Keratinocyte (primary cell): ENCODE results near the gene GRPEL2. TPM values are rescaled to one million over a fixed set of nuclear protein-coding genes. Genes with fewer than 3 reads are reported as not detected.

ENCODE experiments used
- DNase-seq: peaks from one replicate; pipeline ENCODE4 v3.0.0-alpha.2; 2011; ENCODE audit warnings: low read depth, missing footprints, low spot score
- FAIRE-seq: peaks from 2 replicates; lab custom pipeline; 2011; peaks lifted over from hg19 to GRCh38; lab: Jason Lieb, UNC
- H2AFZ ChIP-seq: 2 replicates; pipeline ENCODE4 v1.6.0; 2012; ENCODE audit warnings: low read length, control low read depth, inconsistent platforms; ENCODE audit not compliant: control insufficient read depth
- H3K27ac ChIP-seq: 2 replicates; pipeline ENCODE4 v1.5.1; 2011; ENCODE audit warnings: low read length; ENCODE audit not compliant: control insufficient read depth, insufficient read depth
- H3K27me3 ChIP-seq: 3 replicates; pipeline ENCODE4 v1.6.0; 2011; ENCODE audit warnings: low read length; ENCODE audit not compliant: control insufficient read depth, insufficient read depth; ENCODE audit errors: extremely low read depth
- H3K36me3 ChIP-seq, 2 experiments: 2 replicates in 1 of 2; 3 replicates in 1 of 2; pipeline ENCODE4 v1.5.1; 2011; ENCODE audit warnings: low read length in 2 of 2, mild to moderate bottlenecking in 1 of 2; ENCODE audit not compliant: control insufficient read depth in 2 of 2, insufficient read depth in 2 of 2; ENCODE audit errors: extremely low read depth in 1 of 2
- H3K4me1 ChIP-seq: 3 replicates; pipeline ENCODE4 v1.5.1; 2011; ENCODE audit warnings: low read length; ENCODE audit not compliant: control insufficient read depth, insufficient read depth; ENCODE audit errors: extremely low read depth
- H3K4me2 ChIP-seq: 3 replicates; pipeline ENCODE4 v1.6.0; 2011; ENCODE audit warnings: low read depth, low read length; ENCODE audit not compliant: control insufficient read depth, insufficient read depth; ENCODE audit errors: extremely low read depth
- H3K4me3 ChIP-seq, 3 experiments: fragments of 200-600 bp in 1 of 3; sonication (generic) in 1 of 3; 2 replicates in 2 of 3; 3 replicates in 1 of 3; pipeline ENCODE4 v1.5.1; 2011 to 2016; ENCODE audit warnings: low read length in 3 of 3, mild to moderate bottlenecking in 3 of 3, control low read depth in 2 of 3, inconsistent platforms in 1 of 3, low read depth in 1 of 3, mixed read lengths in 1 of 3, mixed run types in 1 of 3, moderate library complexity in 1 of 3; ENCODE audit not compliant: control insufficient read depth in 2 of 3, insufficient read depth in 2 of 3; ENCODE audit errors: extremely low read depth in 1 of 3
- H3K79me2 ChIP-seq: 2 replicates; pipeline ENCODE4 v1.6.0; 2012; ENCODE audit warnings: low read length; ENCODE audit not compliant: control insufficient read depth, insufficient read depth
- H3K9ac ChIP-seq: 3 replicates; pipeline ENCODE4 v1.6.0; 2011; ENCODE audit warnings: low read length; ENCODE audit not compliant: control insufficient read depth, insufficient read depth; ENCODE audit errors: extremely low read depth
- H3K9me1 ChIP-seq: 3 replicates; pipeline ENCODE4 v1.6.0; 2011; ENCODE audit warnings: low read length; ENCODE audit not compliant: control insufficient read depth, insufficient read depth; ENCODE audit errors: extremely low read depth
- H3K9me3 ChIP-seq: 2 replicates; pipeline ENCODE4 v1.5.1; 2012; ENCODE audit warnings: low read depth, low read length; ENCODE audit not compliant: control insufficient read depth
- H4K20me1 ChIP-seq: 3 replicates; pipeline ENCODE4 v1.6.0; 2011; ENCODE audit warnings: low read length; ENCODE audit not compliant: control insufficient read depth, insufficient read depth; ENCODE audit errors: extremely low read depth
- EZH2 ChIP-seq: IDR thresholded peaks from one replicate; pipeline ENCODE4 v1.6.1; 2012; ENCODE audit warnings: inconsistent platforms, mild to moderate bottlenecking, low read length, moderate library complexity
- dilution Hi-C: fragments of 300-500 bp; cut with MboI; formaldehyde crosslinking; loops from one replicate; pipeline ENCODE4 v1.7.0; 2020; ENCODE audit warnings: low sequenced_read_pairs; ENCODE audit not compliant: extremely low pct_ligation_motif_present
- polyA plus RNA-seq, 5 experiments: library from polyadenylated mRNA; depleted of rRNA in 3 of 5; stranded (reverse) in 3 of 5; stranded (forward) in 1 of 5; unstranded in 1 of 5; fragments of >200 nt; gene quantifications; 1 replicate in 1 of 5; 2 replicates in 3 of 5; 3 replicates in 1 of 5; pipeline versions ENCODE4 v1.2.1 to v1.2.3, GENCODE V29; 2011 to 2012; ENCODE audit warnings: missing spikeins in 2 of 5, low read depth in 1 of 5, low replicate concordance in 1 of 5
- TF ChIP-seq, protein P1 (sequence below), 3 experiments: IDR thresholded peaks in 1 of 3; conservative IDR thresholded peaks in 1 of 3; optimal IDR thresholded peaks in 1 of 3; 2 replicates in 2 of 3; 3 replicates in 1 of 3; pipeline versions ENCODE3 to v1.5.1; 2011; ENCODE audit warnings: low read length in 3 of 3, mild to moderate bottlenecking in 3 of 3, moderate library complexity in 2 of 3, control low read depth in 1 of 3, inconsistent platforms in 1 of 3; ENCODE audit not compliant: insufficient read depth in 2 of 3; ENCODE audit errors: extremely low read depth in 1 of 3

The GRPEL2 gene
- polyA plus RNA-seq, 1 donor (not counting 4 experiments of a cell fraction or from before 2014, with no cell fraction given) = 17.5 TPM

GRCh38 chr5:149326611-149327010 is 18.7 kb upstream of the GRPEL2 start:
- H3K4me1 ChIP-seq = peaks cover 21% of the 10 kb centered on the region
- no peak overlapping the region for H3K4me2 ChIP-seq
- no peaks in the 10 kb centered on the region for H4K20me1 ChIP-seq
- H3K36me3 ChIP-seq = peaks cover 2 to 4% of the 10 kb centered on the region in 2 experiments
- H3K9ac ChIP-seq = no peak overlapping the region
- FAIRE-seq (no peak), DNase-seq (no peak)
- dilution Hi-C loops = no loop called here
- H3K9me1 ChIP-seq = peaks cover 2% of the 10 kb centered on the region
- H3K9me3 ChIP-seq = no peaks in the 10 kb centered on the region
- no peak overlapping the region for H3K4me3 ChIP-seq
- H3K79me2 ChIP-seq = no peaks in the 10 kb centered on the region
- H2AFZ ChIP-seq = no peak overlapping the region
- TF ChIP-seq, protein P1, sequence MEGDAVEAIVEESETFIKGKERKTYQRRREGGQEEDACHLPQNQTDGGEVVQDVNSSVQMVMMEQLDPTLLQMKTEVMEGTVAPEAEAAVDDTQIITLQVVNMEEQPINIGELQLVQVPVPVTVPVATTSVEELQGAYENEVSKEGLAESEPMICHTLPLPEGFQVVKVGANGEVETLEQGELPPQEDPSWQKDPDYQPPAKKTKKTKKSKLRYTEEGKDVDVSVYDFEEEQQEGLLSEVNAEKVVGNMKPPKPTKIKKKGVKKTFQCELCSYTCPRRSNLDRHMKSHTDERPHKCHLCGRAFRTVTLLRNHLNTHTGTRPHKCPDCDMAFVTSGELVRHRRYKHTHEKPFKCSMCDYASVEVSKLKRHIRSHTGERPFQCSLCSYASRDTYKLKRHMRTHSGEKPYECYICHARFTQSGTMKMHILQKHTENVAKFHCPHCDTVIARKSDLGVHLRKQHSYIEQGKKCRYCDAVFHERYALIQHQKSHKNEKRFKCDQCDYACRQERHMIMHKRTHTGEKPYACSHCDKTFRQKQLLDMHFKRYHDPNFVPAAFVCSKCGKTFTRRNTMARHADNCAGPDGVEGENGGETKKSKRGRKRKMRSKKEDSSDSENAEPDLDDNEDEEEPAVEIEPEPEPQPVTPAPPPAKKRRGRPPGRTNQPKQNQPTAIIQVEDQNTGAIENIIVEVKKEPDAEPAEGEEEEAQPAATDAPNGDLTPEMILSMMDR (optimal IDR thresholded peaks at IDR 0.05 in 1 of 3, IDR thresholded peaks at IDR 0.05 in 1 of 3, conservative IDR thresholded peaks at IDR 0.05 in 1 of 3; ENCODE audit: extremely low read depth in 1 of 3, insufficient read depth in 2 of 3, low read length in 3 of 3) = no peak
- TF ChIP-seq EZH2 = no peak
- no peak overlapping the region for H3K27ac ChIP-seq
- no peaks in the 10 kb centered on the region for H3K27me3 ChIP-seq

GRCh38 chr5:149328177-149328576 is 17.1 kb upstream of the GRPEL2 start:
- H3K9me1 ChIP-seq = peaks cover 2% of the 10 kb centered on the region
- H3K27ac ChIP-seq = no peak overlapping the region
- H3K4me3 ChIP-seq = no peak overlapping the region
- H2AFZ ChIP-seq = no peak overlapping the region
- dilution Hi-C loops = no loop called here
- no peaks in the 10 kb centered on the region for H4K20me1 ChIP-seq
- peaks cover 21% of the 10 kb centered on the region for H3K4me1 ChIP-seq
- H3K9me3 ChIP-seq = no peaks in the 10 kb centered on the region
- peaks cover 2 to 5% of the 10 kb centered on the region in 2 experiments for H3K36me3 ChIP-seq
- no peak for FAIRE-seq
- no peak for DNase-seq
- no peak overlapping the region for H3K9ac ChIP-seq
- no peaks in the 10 kb centered on the region for H3K27me3 ChIP-seq
- TF ChIP-seq EZH2 = no peak
- TF ChIP-seq, protein P1 (optimal IDR thresholded peaks at IDR 0.05 in 1 of 3, IDR thresholded peaks at IDR 0.05 in 1 of 3, conservative IDR thresholded peaks at IDR 0.05 in 1 of 3; ENCODE audit: extremely low read depth in 1 of 3, insufficient read depth in 2 of 3, low read length in 3 of 3) = no peak
- no peaks in the 10 kb centered on the region for H3K79me2 ChIP-seq
- H3K4me2 ChIP-seq = no peak overlapping the region
